ENCODE measurements around the gene GOLT1A.

Gene GOLT1A

DNA sequence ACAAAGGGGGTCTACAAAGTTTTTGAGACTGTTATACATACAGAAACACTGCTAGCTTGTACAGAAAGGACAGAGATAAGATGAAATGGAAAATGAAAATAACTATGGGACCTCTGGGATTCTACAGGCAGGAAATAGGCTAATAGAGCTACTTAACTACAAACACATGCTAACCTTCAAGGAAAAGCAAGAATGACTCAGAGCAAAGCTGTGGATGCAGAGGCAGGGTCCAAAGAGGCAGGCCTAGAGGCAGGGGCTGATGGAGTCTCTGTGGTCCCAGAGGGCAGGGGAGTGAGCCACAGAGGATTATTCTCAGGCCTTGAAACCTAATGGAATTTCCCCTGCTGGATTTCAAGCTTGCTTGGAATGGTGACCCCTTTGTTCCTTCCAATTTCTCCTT is 18.7 kb upstream of the GOLT1A start:
- Histone ChIP-seq H3K27me3 (ENCODE audit: insufficient read depth, low read length, poor library complexity) (no peaks in the 10 kb centered on the region), H3K79me1 (ENCODE audit: low read length) (no peaks in the 10 kb centered on the region), H3K18ac (ENCODE audit: low read length) (no peak overlapping the region), H2BK15ac (replicated peaks; ENCODE audit: low read depth) (no peak overlapping the region), H3K56ac (ENCODE audit: low read length) (no peak overlapping the region), H3K4me3 (ENCODE audit: low read length) (no peak overlapping the region), H3K4ac (ENCODE audit: low read depth, low read length) (no peak overlapping the region), H4K5ac (ENCODE audit: low read length) (no peak overlapping the region), H2AK5ac (ENCODE audit: low read length) (no peak overlapping the region), H2BK120ac (ENCODE audit: low read depth, low read length) (no peak overlapping the region), H3K23ac (ENCODE audit: low read length) (no peak overlapping the region), H3K27ac (ENCODE audit: low read depth, low read length) (no peak overlapping the region), H3K36me3 (ENCODE audit: control insufficient read depth, insufficient read depth, low read length) (no peaks in the 10 kb centered on the region), H3K4me2 (ENCODE audit: low read length) (no peak overlapping the region), H3K4me1 (ENCODE audit: control insufficient read depth, low read depth, low read length) (no peaks in the 10 kb centered on the region), H4K8ac (ENCODE audit: low read depth, low read length) (no peak overlapping the region), H3K79me2 (ENCODE audit: control insufficient read depth, insufficient read depth, low read length) (no peaks in the 10 kb centered on the region), H3K9ac (ENCODE audit: low read length) (no peak overlapping the region), H2BK5ac (ENCODE audit: low read length) (no peak overlapping the region)
- no peak for DNase-seq

- Histone ChIP-seq H2BK5ac (ENCODE audit: low read length) (no peak overlapping the region), H3K9ac (ENCODE audit: low read length) (no peak overlapping the region), H3K4me3 (ENCODE audit: low read length) (no peak overlapping the region), H3K27me3 (ENCODE audit: insufficient read depth, low read length, poor library complexity) (no peaks in the 10 kb centered on the region), H3K4ac (ENCODE audit: low read depth, low read length) (no peak overlapping the region), H3K27ac (ENCODE audit: low read depth, low read length) (no peak overlapping the region), H3K79me1 (ENCODE audit: low read length) (no peaks in the 10 kb centered on the region), H2AK5ac (ENCODE audit: low read length) (no peak overlapping the region), H3K79me2 (ENCODE audit: control insufficient read depth, insufficient read depth, low read length) (no peaks in the 10 kb centered on the region), H3K56ac (ENCODE audit: low read length) (no peak overlapping the region), H3K4me1 (ENCODE audit: control insufficient read depth, low read depth, low read length) (no peaks in the 10 kb centered on the region), H4K8ac (ENCODE audit: low read depth, low read length) (no peak overlapping the region), H3K18ac (ENCODE audit: low read length) (no peak overlapping the region), H3K4me2 (ENCODE audit: low read length) (no peak overlapping the region), H2BK15ac (replicated peaks; ENCODE audit: low read depth) (no peak overlapping the region), H2BK120ac (ENCODE audit: low read depth, low read length) (no peak overlapping the region), H3K36me3 (ENCODE audit: control insufficient read depth, insufficient read depth, low read length) (no peaks in the 10 kb centered on the region), H4K5ac (ENCODE audit: low read length) (no peak overlapping the region), H3K23ac (ENCODE audit: low read length) (no peak overlapping the region)
- no CpG with 5 or more reads among the region's 14 CpGs for WGBS (ENCODE audit: extremely low coverage, insufficient coverage, low lambda C conversion rate)
- no peak for DNase-seq
These were observed 16.4 kb upstream of the GOLT1A start for GRCh38 chr1:204230211-204230610.

GRCh38 chr1:204228896-204229295 is 15.1 kb upstream of the GOLT1A start:
- no peak overlapping the region for H3K56ac ChIP-seq (ENCODE audit: low read length)
- WGBS (ENCODE audit: extremely low coverage, insufficient coverage, low lambda C conversion rate): no CpG with 5 or more reads among the region's 13 CpGs
- no peak overlapping the region for H4K5ac ChIP-seq (ENCODE audit: low read length)
- H3K36me3 ChIP-seq (ENCODE audit: control insufficient read depth, insufficient read depth, low read length): no peaks in the 10 kb centered on the region
- H4K8ac ChIP-seq (ENCODE audit: low read depth, low read length): no peak overlapping the region
- H3K4me3 ChIP-seq (ENCODE audit: low read length): no peak overlapping the region
- H2BK120ac ChIP-seq (ENCODE audit: low read depth, low read length): no peak overlapping the region
- no peaks in the 10 kb centered on the region for H3K79me2 ChIP-seq (ENCODE audit: control insufficient read depth, insufficient read depth, low read length)
- no peak overlapping the region for H3K18ac ChIP-seq (ENCODE audit: low read length)
- no peak overlapping the region for H3K4me2 ChIP-seq (ENCODE audit: low read length)
- DNase-seq: no peak
- H3K4me1 ChIP-seq (ENCODE audit: control insufficient read depth, low read depth, low read length): no peaks in the 10 kb centered on the region
- H3K9ac ChIP-seq (ENCODE audit: low read length): no peak overlapping the region
- H3K79me1 ChIP-seq (ENCODE audit: low read length): no peaks in the 10 kb centered on the region
- H3K27me3 ChIP-seq (ENCODE audit: insufficient read depth, low read length, poor library complexity): no peaks in the 10 kb centered on the region
- H3K4ac ChIP-seq (ENCODE audit: low read depth, low read length): no peak overlapping the region
- no peak overlapping the region for H2BK5ac ChIP-seq (ENCODE audit: low read length)
- no peak overlapping the region for H2BK15ac ChIP-seq (replicated peaks; ENCODE audit: low read depth)
- no peak overlapping the region for H3K23ac ChIP-seq (ENCODE audit: low read length)
- H3K27ac ChIP-seq (ENCODE audit: low read depth, low read length): no peak overlapping the region
- no peak overlapping the region for H2AK5ac ChIP-seq (ENCODE audit: low read length)

DNA sequence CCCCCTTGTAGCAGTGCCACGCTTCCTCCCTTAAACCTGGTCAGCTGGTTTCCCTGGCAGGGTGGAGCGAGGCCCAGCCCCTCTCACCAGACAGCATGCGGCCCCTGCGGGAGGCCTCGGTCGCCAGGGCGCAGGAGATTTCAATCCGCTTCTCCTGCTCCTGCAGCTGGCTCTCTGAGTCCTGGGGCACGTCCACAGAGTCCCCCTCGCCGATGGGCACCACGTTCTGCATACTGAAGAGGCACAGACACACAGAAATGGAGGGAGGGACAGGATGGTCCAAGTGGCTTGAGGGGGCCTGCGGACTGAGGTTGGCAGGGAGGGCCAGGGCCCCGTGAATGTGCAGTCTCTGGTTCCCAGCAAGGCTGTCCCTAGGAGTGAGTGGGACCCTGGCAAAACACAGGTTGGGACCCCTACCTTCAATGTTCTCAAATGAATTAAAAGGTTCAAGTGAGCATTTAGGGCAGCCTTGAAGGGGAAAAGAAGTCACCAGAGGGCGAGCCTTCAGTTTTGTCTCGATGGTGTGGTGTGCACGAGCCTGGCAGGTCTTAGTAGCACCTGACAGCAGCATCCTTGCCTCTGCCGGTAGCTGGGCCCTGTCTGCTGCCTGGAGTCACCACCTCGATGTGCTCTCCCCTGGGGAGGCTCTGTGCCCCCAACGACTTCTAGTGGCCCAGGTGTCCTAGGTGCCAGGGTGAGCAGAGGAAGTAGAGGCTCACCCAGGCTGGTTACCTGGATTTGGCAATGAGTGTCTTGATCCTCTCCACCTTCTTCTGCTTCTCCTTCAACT is 14.4 kb upstream of the GOLT1A start:
- no peaks in the 10 kb centered on the region for H3K79me2 ChIP-seq (ENCODE audit: control insufficient read depth, insufficient read depth, low read length)
- no peak overlapping the region for H2BK5ac ChIP-seq (ENCODE audit: low read length)
- no peak overlapping the region for H3K9ac ChIP-seq (ENCODE audit: low read length)
- H3K4me3 ChIP-seq (ENCODE audit: low read length): no peak overlapping the region
- H2BK120ac ChIP-seq (ENCODE audit: low read depth, low read length): no peak overlapping the region
- H3K79me1 ChIP-seq (ENCODE audit: low read length): no peaks in the 10 kb centered on the region
- no peak for DNase-seq
- no peak overlapping the region for H4K8ac ChIP-seq (ENCODE audit: low read depth, low read length)
- no peak overlapping the region for H3K4me2 ChIP-seq (ENCODE audit: low read length)
- H4K5ac ChIP-seq (ENCODE audit: low read length): no peak overlapping the region
- H3K27me3 ChIP-seq (ENCODE audit: insufficient read depth, low read length, poor library complexity): no peaks in the 10 kb centered on the region
- H3K23ac ChIP-seq (ENCODE audit: low read length): no peak overlapping the region
- H3K4ac ChIP-seq (ENCODE audit: low read depth, low read length): no peak overlapping the region
- no peaks in the 10 kb centered on the region for H3K36me3 ChIP-seq (ENCODE audit: control insufficient read depth, insufficient read depth, low read length)
- no CpG with 5 or more reads among the region's 20 CpGs for WGBS (ENCODE audit: extremely low coverage, insufficient coverage, low lambda C conversion rate)
- no peak overlapping the region for H2AK5ac ChIP-seq (ENCODE audit: low read length)
- H3K56ac ChIP-seq (ENCODE audit: low read length): no peak overlapping the region
- H3K27ac ChIP-seq (ENCODE audit: low read depth, low read length): no peak overlapping the region
- H2BK15ac ChIP-seq (replicated peaks; ENCODE audit: low read depth): no peak overlapping the region
- H3K4me1 ChIP-seq (ENCODE audit: control insufficient read depth, low read depth, low read length): no peaks in the 10 kb centered on the region
- H3K18ac ChIP-seq (ENCODE audit: low read length): no peak overlapping the region

GRCh38 chr1:204227351-204227750 is 13.6 kb upstream of the GOLT1A start:
- no CpG with 5 or more reads among the region's 2 CpGs for WGBS (ENCODE audit: extremely low coverage, insufficient coverage, low lambda C conversion rate)
- Histone ChIP-seq H3K4me1 (ENCODE audit: control insufficient read depth, low read depth, low read length) (no peaks in the 10 kb centered on the region), H4K5ac (ENCODE audit: low read length) (no peak overlapping the region), H3K9ac (ENCODE audit: low read length) (no peak overlapping the region), H3K79me2 (ENCODE audit: control insufficient read depth, insufficient read depth, low read length) (no peaks in the 10 kb centered on the region), H2BK120ac (ENCODE audit: low read depth, low read length) (no peak overlapping the region), H3K36me3 (ENCODE audit: control insufficient read depth, insufficient read depth, low read length) (no peaks in the 10 kb centered on the region), H2BK5ac (ENCODE audit: low read length) (no peak overlapping the region), H3K4me2 (ENCODE audit: low read length) (no peak overlapping the region), H3K27me3 (ENCODE audit: insufficient read depth, low read length, poor library complexity) (no peaks in the 10 kb centered on the region), H3K23ac (ENCODE audit: low read length) (no peak overlapping the region), H3K4ac (ENCODE audit: low read depth, low read length) (no peak overlapping the region), H3K27ac (ENCODE audit: low read depth, low read length) (no peak overlapping the region), H3K4me3 (ENCODE audit: low read length) (no peak overlapping the region), H3K79me1 (ENCODE audit: low read length) (no peaks in the 10 kb centered on the region), H3K18ac (ENCODE audit: low read length) (no peak overlapping the region), H4K8ac (ENCODE audit: low read depth, low read length) (no peak overlapping the region), H2AK5ac (ENCODE audit: low read length) (no peak overlapping the region), H2BK15ac (replicated peaks; ENCODE audit: low read depth) (no peak overlapping the region), H3K56ac (ENCODE audit: low read length) (no peak overlapping the region)
- DNase-seq: peak; percentile 40
